Cardiac muscle cell (in vitro differentiated cells and primary cell): Measurements from ENCODE around the gene FSTL4. TPM values are rescaled to one million over a fixed set of nuclear protein-coding genes. Genes with fewer than 3 reads are reported as not detected.

Source experiments
- DNase-seq, 2 donors: peaks; one replicate each; pipeline versions ENCODE4 v3.0.0 to v3.0.0-alpha.2; 2010 to 2017; ENCODE audit warnings: low read depth in 1 of 2, low spot score in 1 of 2
- H3K27ac ChIP-seq: fragments of 200-600 bp; sonication (generic); 2 replicates; pipeline ENCODE4 v1.5.1; 2016
- H3K27me3 ChIP-seq: fragments of 200-600 bp; sonication (generic); 2 replicates; pipeline ENCODE4 v1.6.0; 2016; ENCODE audit warnings: control low read depth
- H3K36me3 ChIP-seq: fragments of 200-600 bp; sonication (generic); 2 replicates; pipeline ENCODE4 v1.5.1; 2016; ENCODE audit warnings: control low read depth
- H3K4me1 ChIP-seq: fragments of 200-600 bp; sonication (generic); 2 replicates; pipeline ENCODE4 v1.8.1; 2017; ENCODE audit warnings: low read depth, mild to moderate bottlenecking, mixed run types
- H3K4me3 ChIP-seq: fragments of 200-600 bp; sonication (generic); 2 replicates; pipeline ENCODE4 v1.5.1; 2016; ENCODE audit warnings: mild to moderate bottlenecking
- H3K9me3 ChIP-seq: fragments of 200-600 bp; sonication (generic); 2 replicates; pipeline ENCODE4 v1.5.1; 2017; ENCODE audit warnings: low read depth, mild to moderate bottlenecking, control low read depth
- CTCF ChIP-seq: IDR thresholded peaks from 2 replicates; pipeline ENCODE4 v1.5.1; 2012; ENCODE audit warnings: low read depth, mild to moderate bottlenecking, low read length
- polyA plus RNA-seq: library from polyadenylated mRNA; unstranded; fragments of >200 nt; fragmentation: Nextera tagmentation; extraction: Ambion mirVana; gene quantifications from 2 replicates; pipeline ENCODE4 v1.2.1, GENCODE V29; 2016
- total RNA-seq: library from RNA; depleted of rRNA; stranded (reverse); fragments of >200 nt; gene quantifications from 2 replicates; pipeline ENCODE4 v1.2.3, GENCODE V29; 2016

FSTL4 gene
- total and polyA plus RNA-seq, 2 experiments from 2014 or later, result 0.06 TPM; not detected in 1

DNA sequence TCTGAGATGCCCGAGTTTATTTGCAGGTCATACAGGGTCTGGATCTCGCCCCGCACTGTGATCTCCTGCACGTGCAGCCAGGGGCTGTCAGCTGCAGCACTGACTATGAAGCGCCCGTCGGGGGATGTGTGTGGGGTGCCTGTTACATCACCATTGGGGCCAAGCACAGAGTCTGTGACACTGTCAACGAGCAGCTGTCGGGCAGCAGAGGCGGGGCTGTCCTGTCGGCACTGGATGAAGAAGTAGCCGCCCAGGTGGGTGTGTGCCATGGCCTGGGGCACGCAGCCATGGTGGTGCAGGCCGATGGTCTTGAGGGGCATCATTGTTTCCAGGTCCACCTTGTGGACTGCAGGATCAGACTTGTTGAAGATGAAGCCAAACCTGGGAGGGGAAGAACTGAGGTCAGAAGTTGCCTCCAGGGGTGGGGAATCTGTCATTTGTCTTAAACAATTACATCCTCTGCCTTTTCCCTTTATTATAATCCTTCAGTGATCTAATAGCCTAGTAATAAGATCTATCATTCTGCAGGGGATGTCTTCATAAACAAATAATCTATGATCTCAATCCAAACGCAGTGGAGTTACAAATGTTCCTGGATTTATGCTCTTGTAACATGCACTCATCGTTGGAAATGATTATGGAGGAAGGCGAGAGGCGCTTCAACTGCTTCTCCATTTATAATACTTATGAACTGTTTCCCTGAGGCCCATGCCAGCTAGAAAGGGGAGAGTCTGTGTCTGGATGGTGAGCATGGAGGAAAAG lies 412.7 kb downstream of the FSTL4 start:
- H3K4me1 ChIP-seq, result no peaks in the 10 kb centered on the region
- TF ChIP-seq CTCF, result no peak
- no peaks in the 10 kb centered on the region for H3K9me3 ChIP-seq
- H3K27me3 ChIP-seq, result no peaks in the 10 kb centered on the region
- H3K4me3 ChIP-seq, result no peak overlapping the region
- no peak overlapping the region for H3K27ac ChIP-seq
- H3K36me3 ChIP-seq, result no peaks in the 10 kb centered on the region
- DNase-seq, result no peak

DNA sequence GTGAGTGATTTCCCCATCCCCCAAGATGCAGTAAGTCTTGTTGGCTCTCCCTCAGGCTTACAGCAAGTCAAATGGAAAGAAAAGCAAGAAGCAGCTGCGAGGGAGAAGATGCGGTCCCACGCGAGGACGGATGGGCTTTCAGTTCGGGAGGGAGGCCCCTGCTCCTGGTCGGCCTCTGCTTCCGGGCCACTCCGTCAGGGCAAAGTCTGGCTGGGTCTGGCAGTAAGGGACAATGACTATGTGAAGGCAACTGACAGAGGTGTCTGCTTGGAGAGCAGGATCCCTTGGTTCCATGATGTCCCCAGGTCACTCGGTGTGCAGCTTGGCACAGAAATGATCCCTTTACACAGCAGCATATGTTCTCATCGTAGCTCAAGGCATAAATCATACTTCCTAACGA lies 413.8 kb downstream of the FSTL4 start:
- no peak for TF ChIP-seq CTCF
- no peak overlapping the region for H3K27ac ChIP-seq
- H3K4me3 ChIP-seq, result no peak overlapping the region

GRCh38 chr5:133196441-133197085 lies 415.8 kb downstream of the FSTL4 start:
- H3K9me3 ChIP-seq, result no peaks in the 10 kb centered on the region
- DNase-seq, result no peak
- no peaks in the 10 kb centered on the region for H3K4me1 ChIP-seq
- H3K27ac ChIP-seq, result no peak overlapping the region
- H3K4me3 ChIP-seq, result no peak overlapping the region
- H3K36me3 ChIP-seq, result no peaks in the 10 kb centered on the region
- TF ChIP-seq CTCF, result no peak
- H3K27me3 ChIP-seq, result no peaks in the 10 kb centered on the region

More for the DNA sequence above, 413.8 kb downstream of the FSTL4 start:
- no peaks in the 10 kb centered on the region for H3K36me3 ChIP-seq
- no peaks in the 10 kb centered on the region for H3K4me1 ChIP-seq
- no peaks in the 10 kb centered on the region for H3K27me3 ChIP-seq
- H3K9me3 ChIP-seq, result no peaks in the 10 kb centered on the region
- DNase-seq, result no peak

- TF ChIP-seq CTCF, result no peak
- no peak overlapping the region for H3K4me3 ChIP-seq
- H3K27ac ChIP-seq, result no peak overlapping the region
- no peaks in the 10 kb centered on the region for H3K9me3 ChIP-seq
- no peaks in the 10 kb centered on the region for H3K27me3 ChIP-seq
- H3K36me3 ChIP-seq, result no peaks in the 10 kb centered on the region
- H3K4me1 ChIP-seq, result no peaks in the 10 kb centered on the region
- DNase-seq, result no peak
Observed at GRCh38 chr5:133195250-133195649, 417.1 kb downstream of the FSTL4 start.

DNA sequence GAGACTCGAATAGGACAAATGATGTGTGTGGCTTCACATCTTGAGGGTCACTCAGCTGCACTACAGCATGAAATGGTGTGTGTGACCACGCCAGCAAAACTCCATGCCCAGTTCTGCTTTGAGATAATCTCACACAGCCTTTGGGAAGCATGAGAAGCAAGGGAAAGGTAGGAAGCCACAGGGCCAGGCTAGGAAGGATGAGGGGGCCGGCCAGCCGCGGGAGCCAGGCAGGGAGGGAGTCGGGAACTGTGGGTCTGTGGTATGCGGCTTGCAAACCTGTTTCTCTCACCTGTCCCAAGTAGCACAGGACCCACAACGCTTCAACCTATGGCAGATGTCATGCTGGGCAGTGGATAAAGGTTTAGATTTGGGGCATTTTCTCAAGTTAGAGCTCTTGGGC lies 418.5 kb downstream of the FSTL4 start:
- Histone ChIP-seq H3K9me3 (no peaks in the 10 kb centered on the region), H3K27ac (no peak overlapping the region), H3K4me1 (no peaks in the 10 kb centered on the region), H3K36me3 (no peaks in the 10 kb centered on the region), H3K27me3 (no peaks in the 10 kb centered on the region), H3K4me3 (no peak overlapping the region)
- DNase-seq, result no peak
- no peak for TF ChIP-seq CTCF
